ENCODE data around the gene BNIP1. TPM values are rescaled to one million over a fixed set of nuclear protein-coding genes. Genes with fewer than 3 reads are reported as not detected.

The BNIP1 gene
- total and polyA plus RNA-seq, 2 of the 4 experiments (the other 2 are of a cell fraction): 24.3 to 35.3 TPM

- Histone ChIP-seq H3K4me1 (ENCODE audit: control insufficient read depth, insufficient read depth, low read length) (no peaks in the 10 kb centered on the region), H4K91ac (ENCODE audit: insufficient read depth, low read depth, low read length) (no peak overlapping the region), H2BK120ac (ENCODE audit: low read depth, low read length) (no peak overlapping the region), H2AK5ac (ENCODE audit: low read depth, low read length) (no peak overlapping the region), H3K18ac (ENCODE audit: low read depth, low read length) (no peak overlapping the region), H3K4me2 (ENCODE audit: low read depth, low read length) (no peak overlapping the region), H3K36me3 (ENCODE audit: control insufficient read depth, insufficient read depth, low read length) (no peaks in the 10 kb centered on the region), H2AK9ac (replicated peaks; ENCODE audit: low read depth, low read length, poor library complexity) (no peak overlapping the region), H2BK20ac (ENCODE audit: low read depth, low read length) (no peak overlapping the region), H4K20me1 (ENCODE audit: insufficient read depth, low read length) (no peaks in the 10 kb centered on the region), H3K4ac (ENCODE audit: low read depth, low read length) (no peak overlapping the region), H3K79me1 (ENCODE audit: low read depth in 1 of 2, low read length in 2 of 2) (peaks cover 4 to 9% of the 10 kb centered on the region in 2 experiments; a peak in 3 of 4 replicates), H3K23ac (ENCODE audit: low read depth, low read length) (no peak overlapping the region), H4K5ac (ENCODE audit: low read depth, low read length) (no peak overlapping the region), H3K9ac (ENCODE audit: low read depth, low read length) (no peak overlapping the region), H3K14ac (replicated peaks; ENCODE audit: low read depth, low read length) (no peak overlapping the region), H2AFZ (replicated peaks; ENCODE audit: low read length, poor library complexity) (no peak overlapping the region), H2BK15ac (ENCODE audit: low read depth, low read length) (no peak overlapping the region), H3K4me3 (ENCODE audit: insufficient read depth, low read depth, low read length) (no peak overlapping the region), H3K56ac (ENCODE audit: extremely low read depth, insufficient read depth, low read length) (no peak overlapping the region), H3K9me3 (ENCODE audit: control insufficient read depth, insufficient read depth, low read length) (no peaks in the 10 kb centered on the region), H2BK5ac (ENCODE audit: low read depth, low read length, poor library complexity, severe bottlenecking) (no peak overlapping the region), H3K27me3 (ENCODE audit: control insufficient read depth, insufficient read depth, low read length) (no peaks in the 10 kb centered on the region), H3K27ac (ENCODE audit: insufficient read depth, low read length) (no peak overlapping the region), H4K8ac (ENCODE audit: low read depth in 2 of 2, low read length in 2 of 2) (no peak overlapping the region), H3K9me1 (ENCODE audit: insufficient read depth, low read length) (peaks cover 4% of the 10 kb centered on the region)
- dilution Hi-C loops (cut with HindIII; ENCODE audit: low sequenced_read_pairs, unreplicated experiment) (no loop called here), in situ Hi-C loops (cut with MboI; ENCODE audit: low sequenced_read_pairs) (loop anchor here (5.0 to 10.0 kb wide), 2 partner anchors 158 to 436 kb away; partner anchors contain the start of gene ATP6V0E1), intact Hi-C loops (cut with micrococcal nuclease) (loop anchor here (5.0 kb wide), 2 partner anchors 68 to 433 kb away; no protein-coding TSS in a partner anchor)
- TF ChIP-seq MXI1 (IDR thresholded peaks at IDR 0.05; ENCODE audit: borderline replicate concordance, low read depth, low read length): no peak
- no peak for TF ChIP-seq SMC3 (IDR thresholded peaks at IDR 0.05; ENCODE audit: low read depth, low read length)
- no peak for TF ChIP-seq FOS (IDR thresholded peaks at IDR 0.05; ENCODE audit: low read depth, low read length)
- TF ChIP-seq MAZ (IDR thresholded peaks at IDR 0.05; ENCODE audit: borderline replicate concordance, low read depth, low read length): no peak
- TF ChIP-seq RCOR1 (IDR thresholded peaks at IDR 0.05; ENCODE audit: insufficient replicate concordance, low read length): no peak
- no peak for TF ChIP-seq MAFK (IDR thresholded peaks at IDR 0.05; ENCODE audit: low read depth, low read length)
- TF ChIP-seq RAD21 (IDR thresholded peaks at IDR 0.05; ENCODE audit: low read length): no peak
- TF ChIP-seq BHLHE40 (IDR thresholded peaks at IDR 0.05; ENCODE audit: low read depth, low read length): no peak
- TF ChIP-seq POLR2A (IDR thresholded peaks at IDR 0.05; ENCODE audit: low read depth, low read length): no peak
- no peak for TF ChIP-seq RFX5 (IDR thresholded peaks at IDR 0.05; ENCODE audit: low read depth, low read length)
- TF ChIP-seq NFE2L2 (IDR thresholded peaks at IDR 0.05; ENCODE audit: low read depth, low read length): no peak
- no peak for TF ChIP-seq CEBPB (IDR thresholded peaks at IDR 0.05; ENCODE audit: low read depth, low read length)
- no peak for TF ChIP-seq ELK1 (IDR thresholded peaks at IDR 0.05; ENCODE audit: borderline replicate concordance, low read depth, low read length)
- TF ChIP-seq USF2 (IDR thresholded peaks at IDR 0.05; ENCODE audit: low read depth, low read length): no peak
- TF ChIP-seq CTCF (conservative IDR thresholded peaks at IDR 0.05; ENCODE audit: low read depth, low read length): no peak
- DNase-seq: no peak
- no peak for ATAC-seq (ENCODE audit: low read depth)
- BruUV-seq (replicated peaks): no TSS peak
- ChIA-PET POLR2A (ENCODE audit: unreplicated experiment) (no interaction called here), CTCF (interaction anchor here (0.6 to 1.4 kb wide), 2 partner anchors 11 to 163 kb away, joined by 3 read pairs; no protein-coding TSS in a partner anchor)
- WGBS, 2 experiments (ENCODE audit: extremely low coverage in 2 of 2, insufficient read length in 1 of 2): 75% methylated on average over 1 of the region's 4 CpGs; no CpG with 5 or more reads in 1 of the 2 experiments
Measured at GRCh38 chr5:173140769-173141168, 3.6 kb upstream of the BNIP1 start.
